ENCODE measurements around the gene SIRT7.

Gene SIRT7

DNA sequence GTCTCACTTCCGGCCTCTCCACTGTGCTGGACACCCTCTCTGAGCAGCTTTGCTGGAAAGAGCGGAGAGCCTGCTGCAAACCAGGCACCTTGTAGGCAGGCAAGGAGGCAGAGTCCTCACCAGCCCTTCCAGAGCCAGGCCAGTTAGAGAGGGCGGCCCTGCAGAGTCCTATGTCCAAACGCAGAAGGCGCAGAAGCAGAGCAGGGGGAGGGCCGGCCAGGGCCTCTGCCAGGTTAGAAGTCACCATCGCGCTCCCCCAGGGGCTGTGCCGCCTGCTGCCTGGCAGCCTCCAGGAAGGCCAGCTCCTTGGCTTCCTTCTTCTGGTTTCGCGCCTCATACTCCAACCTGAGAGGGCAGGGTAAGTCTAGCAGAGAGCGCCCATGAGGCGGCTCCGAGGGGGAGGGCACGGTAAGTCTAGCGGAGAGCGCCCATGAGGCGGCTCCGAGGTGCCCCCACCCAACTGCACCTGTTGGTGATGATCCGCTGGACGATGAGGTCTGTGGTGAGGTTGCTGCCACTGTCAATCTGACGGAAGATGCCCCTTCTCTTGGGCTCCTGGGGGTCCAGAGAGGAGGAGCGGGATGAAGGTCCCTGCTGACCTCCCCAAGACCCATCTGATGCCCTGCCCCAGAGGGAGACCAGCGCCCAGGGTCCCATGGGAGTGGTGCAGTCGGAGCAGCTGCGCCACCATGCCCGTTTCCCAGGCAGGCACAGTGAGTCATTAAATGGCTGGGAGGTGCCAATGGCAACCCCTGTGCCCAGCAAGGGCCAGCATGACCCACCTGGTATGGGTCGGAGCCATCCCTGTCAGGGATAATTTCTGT is 13.2 kb downstream of the SIRT7 start:
- DNase-seq: no peak

GRCh38 chr17:81903896-81904599 is 13.9 kb downstream of the SIRT7 start:
- DNase-seq: no peak

- DNase-seq: no peak
These were observed 14.6 kb downstream of the SIRT7 start for GRCh38 chr17:81903415-81903831.

DNA sequence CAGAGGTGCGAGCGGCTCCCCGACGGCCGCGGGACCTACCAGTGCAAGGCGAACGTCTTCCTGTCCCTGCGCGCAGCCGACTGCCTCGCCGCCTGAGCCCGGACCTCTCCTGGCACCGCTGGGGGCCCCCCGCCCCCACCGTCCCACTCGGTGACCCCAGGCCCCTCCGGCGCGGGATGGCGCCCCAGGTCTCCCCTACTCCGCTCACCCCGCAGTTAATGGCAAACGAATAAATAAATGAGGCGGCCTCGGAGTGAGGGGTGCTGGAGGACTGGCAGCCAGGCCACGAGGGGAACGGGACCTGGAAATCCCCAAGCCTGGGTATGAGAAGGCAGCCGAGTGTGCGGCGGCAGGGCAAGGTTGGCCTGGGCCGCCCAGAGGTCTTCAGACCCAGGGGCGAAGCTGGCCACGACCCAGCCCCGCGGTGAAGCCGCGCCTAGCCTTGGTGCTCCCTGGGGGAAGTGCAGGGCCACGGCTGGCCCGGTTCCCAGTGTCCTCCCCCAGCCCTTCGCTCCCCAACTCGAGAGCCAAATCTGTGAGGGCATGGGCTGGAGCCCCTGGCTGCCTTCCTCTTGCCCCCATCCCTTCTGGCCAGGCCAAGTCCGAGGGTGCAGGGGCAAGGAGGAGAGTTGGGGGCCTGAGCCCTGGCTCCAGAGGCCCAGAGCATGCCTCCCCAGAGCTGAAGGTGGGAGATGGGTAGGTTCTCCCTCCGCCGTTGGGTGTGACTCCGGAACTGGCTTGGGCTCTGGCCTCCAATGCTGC is 15.1 kb downstream of the SIRT7 start:
- no peak for DNase-seq

DNA sequence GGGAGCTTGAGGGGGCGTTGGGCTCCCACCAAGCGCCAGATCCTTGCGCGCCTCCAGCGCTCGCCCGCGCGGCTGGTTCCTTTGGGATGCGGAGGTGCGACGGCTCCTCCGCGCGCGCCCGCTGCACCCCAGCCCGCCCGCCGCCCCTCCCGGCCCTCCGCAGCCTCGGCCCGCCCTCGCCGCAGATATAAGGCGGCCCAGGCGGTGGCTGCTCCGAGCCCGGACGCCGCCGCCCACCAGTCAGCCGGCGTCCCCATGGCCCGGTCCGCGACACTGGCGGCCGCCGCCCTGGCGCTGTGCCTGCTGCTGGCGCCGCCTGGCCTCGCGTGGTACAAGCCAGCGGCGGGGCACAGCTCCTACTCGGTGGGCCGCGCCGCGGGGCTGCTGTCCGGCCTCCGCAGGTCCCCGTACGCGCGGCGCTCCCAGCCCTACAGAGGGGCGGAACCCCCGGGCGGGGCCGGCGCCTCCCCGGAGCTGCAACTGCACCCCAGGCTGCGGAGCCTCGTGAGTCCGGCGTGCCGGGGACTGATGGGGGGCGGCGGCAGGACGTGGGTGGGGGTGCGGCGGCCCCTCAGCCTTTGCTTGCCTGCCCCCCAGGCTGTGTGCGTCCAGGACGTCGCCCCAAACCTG is 15.8 kb downstream of the SIRT7 start, which contains the start of gene NPB:
NPB (plus strand) TSS at position 216 of the 630 bp plus-strand sequence; CDS start at position 256, 40 bp downstream.
- no peak for DNase-seq

DNA sequence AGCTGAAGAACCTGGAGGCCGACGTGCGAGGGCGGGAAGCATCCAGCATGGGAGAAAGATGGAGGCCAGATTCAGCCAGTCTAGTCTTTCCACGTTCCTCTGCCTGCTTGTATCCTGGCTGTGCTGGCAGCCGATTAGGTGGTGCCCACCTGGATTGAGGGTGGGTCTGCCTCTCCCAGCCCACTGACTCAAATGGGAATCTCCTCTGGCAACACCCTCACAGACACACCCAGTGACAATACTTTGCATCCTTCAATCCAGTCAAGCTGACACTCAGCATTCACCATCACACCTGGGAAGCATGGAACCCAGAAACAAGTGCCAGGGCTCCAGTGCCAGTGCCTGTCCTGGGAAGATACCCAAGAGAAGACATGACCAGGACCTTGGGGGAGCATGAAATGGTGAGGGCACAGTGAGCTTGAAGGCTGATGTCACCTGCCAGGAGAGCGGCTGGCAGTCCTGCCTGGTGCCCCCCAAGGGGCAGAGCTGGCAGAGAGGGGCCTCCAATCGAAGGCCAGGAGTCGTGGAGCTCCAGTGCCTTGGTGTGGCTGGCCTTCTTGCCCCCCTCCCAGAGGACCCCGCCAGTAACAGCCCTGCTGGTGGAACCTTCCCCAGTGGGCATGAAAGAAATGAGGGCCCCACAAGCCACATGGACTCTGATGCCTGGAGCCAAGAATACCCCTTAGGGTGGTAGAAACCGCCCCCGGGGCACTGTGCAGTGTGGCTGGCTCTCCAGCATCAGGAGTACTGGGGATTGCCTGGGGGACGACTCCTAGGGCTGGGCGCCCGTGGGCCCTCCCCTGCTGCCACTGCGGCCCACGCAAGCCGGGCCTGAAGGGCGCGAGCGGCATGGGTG is 16.6 kb downstream of the SIRT7 start:
- no peak for DNase-seq

- no peak for DNase-seq
These were observed 17.7 kb downstream of the SIRT7 start for GRCh38 chr17:81900181-81900820.

DNA sequence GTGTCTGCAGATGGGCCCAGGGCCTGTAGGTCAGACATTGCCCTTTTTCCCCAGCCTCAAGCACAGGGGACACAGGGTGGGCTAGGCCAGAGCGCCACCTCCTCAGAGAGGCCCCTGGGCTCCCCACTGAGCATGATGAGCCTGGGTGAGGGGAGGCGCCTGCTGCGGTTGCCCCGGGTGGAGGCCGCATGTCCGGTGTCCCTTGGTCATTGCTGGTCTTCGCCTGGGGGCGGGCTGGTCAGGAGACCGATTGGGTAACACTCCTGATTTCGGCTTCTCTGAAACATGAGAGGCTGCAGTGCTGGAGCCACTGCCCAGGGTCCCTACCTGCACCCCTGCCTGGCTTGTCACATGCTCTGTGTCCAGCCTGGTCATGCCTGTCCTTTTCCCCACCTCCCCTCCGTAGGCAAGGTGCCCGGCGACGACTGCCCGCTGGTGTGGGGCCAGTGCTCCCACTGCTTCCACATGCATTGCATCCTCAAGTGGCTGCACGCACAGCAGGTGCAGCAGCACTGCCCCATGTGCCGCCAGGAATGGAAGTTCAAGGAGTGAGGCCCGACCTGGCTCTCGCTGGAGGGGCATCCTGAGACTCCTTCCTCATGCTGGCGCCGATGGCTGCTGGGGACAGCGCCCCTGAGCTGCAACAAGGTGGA is 18.3 kb downstream of the SIRT7 start:
- no peak for DNase-seq

- no peak for DNase-seq
These were observed 19.1 kb downstream of the SIRT7 start for GRCh38 chr17:81898885-81899284.

DNA sequence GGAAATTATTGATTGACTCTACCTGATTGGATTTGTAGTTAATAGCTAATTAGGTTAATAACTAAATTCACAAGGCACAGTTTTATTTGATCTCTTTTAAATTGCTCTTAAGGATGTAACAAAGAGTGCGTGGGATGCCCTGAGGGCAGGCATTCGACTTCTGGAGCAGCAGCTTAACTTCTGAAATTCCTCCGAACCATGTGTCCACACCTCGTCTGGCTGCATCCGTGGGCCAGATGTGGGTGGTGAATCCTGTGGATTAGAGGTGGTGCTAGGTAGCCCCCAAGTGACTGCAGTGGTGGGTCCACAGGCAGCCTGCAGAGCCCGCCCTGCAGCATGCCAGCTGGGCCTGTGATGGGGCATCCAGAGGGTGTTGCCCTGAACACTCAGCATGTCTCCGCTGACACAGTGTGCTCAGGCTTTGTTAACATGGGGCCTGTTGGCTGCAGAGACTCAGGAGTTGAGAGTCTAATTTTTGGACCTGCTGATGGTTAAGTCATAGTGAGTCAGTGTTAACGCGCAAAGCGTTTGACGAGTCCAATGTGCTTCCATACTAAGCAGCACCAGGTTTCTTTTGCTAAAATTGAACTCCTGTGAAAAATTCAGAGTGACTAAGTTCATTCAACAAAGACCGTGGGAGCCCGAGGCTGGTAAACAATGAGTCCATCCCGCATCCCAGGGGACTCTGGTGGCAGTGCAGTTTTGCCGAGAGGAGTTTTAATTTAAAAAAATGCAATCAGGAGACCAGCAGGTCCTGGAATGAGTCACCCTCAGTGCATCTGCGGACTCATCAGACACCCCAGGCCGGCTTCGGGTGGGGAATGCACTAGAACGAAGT is 19.7 kb downstream of the SIRT7 start:
- DNase-seq: peak; percentile 83

- DNase-seq: no peak
These were observed 22.6 kb downstream of the SIRT7 start for GRCh38 chr17:81895400-81895799.

DNA sequence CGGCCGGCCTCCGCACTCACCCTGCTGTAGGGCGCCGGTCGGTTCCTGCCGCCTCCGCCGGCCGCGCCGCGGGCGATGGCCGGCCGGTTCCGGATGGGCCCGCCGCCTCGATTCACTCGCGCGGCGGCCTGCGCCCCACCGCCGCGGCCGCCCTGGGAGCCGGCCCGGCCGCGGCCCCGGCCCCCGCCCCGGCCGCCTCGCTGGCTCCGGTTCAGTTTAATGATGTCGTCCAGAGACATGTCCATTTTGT is 26.7 kb downstream of the SIRT7 start:
- DNase-seq: no peak

GRCh38 chr17:81890447-81891302 is 27.3 kb downstream of the SIRT7 start:
- no peak for DNase-seq

DNA sequence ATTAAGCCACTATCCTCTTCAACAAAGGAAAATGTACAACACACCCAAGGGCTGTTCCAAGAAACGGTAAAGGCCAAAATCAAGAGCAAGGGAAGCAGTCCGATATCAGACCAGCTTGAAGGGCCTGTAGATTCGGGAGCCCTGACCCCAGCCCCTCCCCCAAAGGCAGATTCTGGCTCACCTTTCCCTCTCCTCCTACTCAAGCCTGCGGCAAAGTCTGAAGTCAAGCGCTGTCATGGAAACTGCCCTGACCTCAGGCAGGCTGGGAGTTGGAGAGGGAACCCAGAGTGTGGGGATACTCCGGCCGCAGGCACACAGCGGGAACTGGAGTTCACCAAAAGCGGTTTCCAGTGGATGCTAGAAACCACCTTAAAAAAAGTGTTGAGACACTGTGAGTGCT is 28.4 kb downstream of the SIRT7 start:
- no peak for DNase-seq

- no peak for DNase-seq
These were observed 28.9 kb downstream of the SIRT7 start for GRCh38 chr17:81888988-81889595.

- no peak for DNase-seq
These were observed 29.6 kb downstream of the SIRT7 start for GRCh38 chr17:81888105-81888987.

GRCh38 chr17:81885869-81886548 is 32.0 kb downstream of the SIRT7 start:
- DNase-seq: no peak
